Measurements from ENCODE around the gene ARHGEF16. TPM values are rescaled to one million over a fixed set of nuclear protein-coding genes. Genes with fewer than 3 reads are reported as not detected.

The ARHGEF16 gene
- total RNA-seq, 1 experiment from 2014 or later, result 10.1 TPM

DNA sequence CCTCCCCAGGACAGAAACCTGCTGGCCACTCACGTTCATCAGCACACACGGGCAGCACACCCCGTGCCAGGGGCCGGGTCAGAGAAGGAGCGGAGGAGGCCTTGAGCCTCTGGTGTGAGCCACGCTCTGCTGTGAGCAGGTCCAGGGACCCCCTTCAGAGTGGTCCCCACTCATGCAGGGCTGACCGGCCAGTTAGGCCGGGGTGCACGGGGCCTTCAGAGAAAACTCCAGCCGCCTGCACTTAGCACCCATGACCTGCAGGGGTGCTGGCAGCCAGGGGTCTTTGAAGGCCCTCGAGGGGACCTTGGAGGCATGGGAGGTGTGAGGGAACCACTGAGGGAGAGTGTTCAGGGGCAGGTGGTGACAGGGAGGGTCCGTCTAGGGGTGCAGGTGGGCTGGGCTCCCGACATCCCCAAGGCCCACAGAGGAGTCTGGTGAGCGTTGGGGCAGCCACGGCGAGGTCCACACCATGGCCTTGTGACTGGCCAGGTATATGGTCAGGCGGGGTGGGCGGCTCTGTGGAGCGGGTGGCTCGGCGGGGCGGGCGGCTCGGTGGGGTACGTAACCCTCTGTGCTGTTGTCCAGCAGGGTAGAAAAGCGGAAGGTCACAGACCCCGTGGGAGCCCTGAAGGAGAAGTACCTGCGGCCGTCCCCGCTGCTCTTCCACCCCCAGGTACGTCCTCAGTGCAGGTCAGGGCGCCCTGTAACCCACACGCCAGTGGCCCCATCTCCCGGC, 40.3 kb upstream of the ARHGEF16 start:
- intact Hi-C loops (cut with micrococcal nuclease; ENCODE audit: unreplicated experiment), result no loop called here
- BruUV-seq (replicated peaks), result no TSS peak
- Histone ChIP-seq H3K36me3 (ENCODE audit: control insufficient read depth, insufficient read depth, low read length) (no peaks in the 10 kb centered on the region), H3K4me3 (ENCODE audit: low read depth in 2 of 2, low read length in 2 of 2) (no peak overlapping the region), H3K9me3 (ENCODE audit: control insufficient read depth, insufficient read depth, low read depth, low read length) (no peaks in the 10 kb centered on the region), H3K27ac (ENCODE audit: low read length) (no peak overlapping the region), H3K4me1 (ENCODE audit: control insufficient read depth, insufficient read depth, low read length) (no peaks in the 10 kb centered on the region), H3K27me3 (ENCODE audit: control insufficient read depth, insufficient read depth, low read length) (no peaks in the 10 kb centered on the region)
- ATAC-seq (no peak), DNase-seq (ENCODE audit: low read depth, low spot score) (no peak)
- in situ Hi-C loops (cut with HindIII; ENCODE audit: low pct_unique_long_range_greater_than_20kb, low sequenced_read_pairs), result no loop called here
- CTCF ChIA-PET, result no interaction called here
- POLR2A ChIA-PET, result no interaction called here
- no peak for TF ChIP-seq TCF7L2 (IDR thresholded peaks at IDR 0.05; ENCODE audit: low read depth, low read length)
- TF ChIP-seq, protein P1, sequence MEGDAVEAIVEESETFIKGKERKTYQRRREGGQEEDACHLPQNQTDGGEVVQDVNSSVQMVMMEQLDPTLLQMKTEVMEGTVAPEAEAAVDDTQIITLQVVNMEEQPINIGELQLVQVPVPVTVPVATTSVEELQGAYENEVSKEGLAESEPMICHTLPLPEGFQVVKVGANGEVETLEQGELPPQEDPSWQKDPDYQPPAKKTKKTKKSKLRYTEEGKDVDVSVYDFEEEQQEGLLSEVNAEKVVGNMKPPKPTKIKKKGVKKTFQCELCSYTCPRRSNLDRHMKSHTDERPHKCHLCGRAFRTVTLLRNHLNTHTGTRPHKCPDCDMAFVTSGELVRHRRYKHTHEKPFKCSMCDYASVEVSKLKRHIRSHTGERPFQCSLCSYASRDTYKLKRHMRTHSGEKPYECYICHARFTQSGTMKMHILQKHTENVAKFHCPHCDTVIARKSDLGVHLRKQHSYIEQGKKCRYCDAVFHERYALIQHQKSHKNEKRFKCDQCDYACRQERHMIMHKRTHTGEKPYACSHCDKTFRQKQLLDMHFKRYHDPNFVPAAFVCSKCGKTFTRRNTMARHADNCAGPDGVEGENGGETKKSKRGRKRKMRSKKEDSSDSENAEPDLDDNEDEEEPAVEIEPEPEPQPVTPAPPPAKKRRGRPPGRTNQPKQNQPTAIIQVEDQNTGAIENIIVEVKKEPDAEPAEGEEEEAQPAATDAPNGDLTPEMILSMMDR (IDR thresholded peaks at IDR 0.05), result 0 out of 2 replicates have a peak, but pooled peaks have one; percentile 4
- TF ChIP-seq POLR2AphosphoS5 (IDR thresholded peaks at IDR 0.05; ENCODE audit: low read depth, low read length), result no peak
- TF ChIP-seq, protein P2, sequence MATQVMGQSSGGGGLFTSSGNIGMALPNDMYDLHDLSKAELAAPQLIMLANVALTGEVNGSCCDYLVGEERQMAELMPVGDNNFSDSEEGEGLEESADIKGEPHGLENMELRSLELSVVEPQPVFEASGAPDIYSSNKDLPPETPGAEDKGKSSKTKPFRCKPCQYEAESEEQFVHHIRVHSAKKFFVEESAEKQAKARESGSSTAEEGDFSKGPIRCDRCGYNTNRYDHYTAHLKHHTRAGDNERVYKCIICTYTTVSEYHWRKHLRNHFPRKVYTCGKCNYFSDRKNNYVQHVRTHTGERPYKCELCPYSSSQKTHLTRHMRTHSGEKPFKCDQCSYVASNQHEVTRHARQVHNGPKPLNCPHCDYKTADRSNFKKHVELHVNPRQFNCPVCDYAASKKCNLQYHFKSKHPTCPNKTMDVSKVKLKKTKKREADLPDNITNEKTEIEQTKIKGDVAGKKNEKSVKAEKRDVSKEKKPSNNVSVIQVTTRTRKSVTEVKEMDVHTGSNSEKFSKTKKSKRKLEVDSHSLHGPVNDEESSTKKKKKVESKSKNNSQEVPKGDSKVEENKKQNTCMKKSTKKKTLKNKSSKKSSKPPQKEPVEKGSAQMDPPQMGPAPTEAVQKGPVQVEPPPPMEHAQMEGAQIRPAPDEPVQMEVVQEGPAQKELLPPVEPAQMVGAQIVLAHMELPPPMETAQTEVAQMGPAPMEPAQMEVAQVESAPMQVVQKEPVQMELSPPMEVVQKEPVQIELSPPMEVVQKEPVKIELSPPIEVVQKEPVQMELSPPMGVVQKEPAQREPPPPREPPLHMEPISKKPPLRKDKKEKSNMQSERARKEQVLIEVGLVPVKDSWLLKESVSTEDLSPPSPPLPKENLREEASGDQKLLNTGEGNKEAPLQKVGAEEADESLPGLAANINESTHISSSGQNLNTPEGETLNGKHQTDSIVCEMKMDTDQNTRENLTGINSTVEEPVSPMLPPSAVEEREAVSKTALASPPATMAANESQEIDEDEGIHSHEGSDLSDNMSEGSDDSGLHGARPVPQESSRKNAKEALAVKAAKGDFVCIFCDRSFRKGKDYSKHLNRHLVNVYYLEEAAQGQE (IDR thresholded peaks at IDR 0.05; ENCODE audit: insufficient read depth in 1 of 2, low read depth in 2 of 2, low read length in 1 of 2), result no peak
- no peak for TF ChIP-seq SIN3A (IDR thresholded peaks at IDR 0.05; ENCODE audit: borderline replicate concordance, insufficient read depth, low read depth, low read length)

DNA sequence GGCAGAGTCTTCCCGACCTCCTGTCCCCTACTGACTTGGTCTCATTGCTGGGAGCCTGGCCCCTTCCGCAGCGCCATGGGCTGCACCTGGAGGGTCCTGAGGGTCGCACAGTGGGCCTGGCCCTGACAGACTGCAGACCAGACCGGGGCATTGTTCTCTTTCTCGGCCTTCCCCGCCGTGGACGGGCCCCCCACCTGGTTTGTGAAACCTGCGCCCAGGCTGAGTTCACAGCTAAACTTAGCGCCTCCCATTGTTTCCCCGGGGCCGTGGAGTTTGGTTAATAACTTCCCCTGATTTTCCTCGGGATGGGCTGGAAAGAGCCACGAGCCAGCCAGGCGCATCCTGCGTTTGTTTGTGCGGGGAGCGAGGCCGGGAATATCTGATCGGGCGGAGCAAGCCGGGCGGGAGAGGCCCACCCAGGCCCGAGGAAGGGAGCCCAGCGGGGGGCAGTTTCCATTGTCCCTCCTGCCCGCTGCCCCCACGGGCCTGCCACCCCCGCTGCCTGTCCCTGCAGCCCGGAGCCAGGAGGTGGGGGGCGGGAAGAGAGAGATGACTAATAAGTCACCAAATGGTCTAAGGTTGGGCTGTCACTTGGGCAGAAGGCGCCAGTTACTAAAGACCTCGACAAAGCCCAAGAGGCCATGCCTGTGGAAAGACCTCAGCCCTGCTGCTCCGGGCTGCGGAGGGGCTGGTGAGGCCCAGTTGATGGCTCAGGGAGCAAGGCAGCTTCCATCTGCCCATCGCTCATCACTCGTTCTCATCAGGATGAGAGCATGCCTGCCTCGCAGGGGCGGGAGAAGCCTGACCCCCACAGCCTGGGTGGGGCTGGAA, 39.0 kb upstream of the ARHGEF16 start:
- in situ Hi-C loops (cut with HindIII; ENCODE audit: low pct_unique_long_range_greater_than_20kb, low sequenced_read_pairs) (no loop called here), intact Hi-C loops (cut with micrococcal nuclease; ENCODE audit: unreplicated experiment) (no loop called here)
- H3K27ac ChIP-seq (ENCODE audit: low read length), result no peak overlapping the region
- TF ChIP-seq, protein P1 (IDR thresholded peaks at IDR 0.05), result no peak
- no peak for TF ChIP-seq POLR2AphosphoS5 (IDR thresholded peaks at IDR 0.05; ENCODE audit: low read depth, low read length)
- no peak for TF ChIP-seq SIN3A (IDR thresholded peaks at IDR 0.05; ENCODE audit: borderline replicate concordance, insufficient read depth, low read depth, low read length)
- TF ChIP-seq TCF7L2 (IDR thresholded peaks at IDR 0.05; ENCODE audit: low read depth, low read length), result no peak
- TF ChIP-seq, protein P2 (IDR thresholded peaks at IDR 0.05; ENCODE audit: insufficient read depth in 1 of 2, low read depth in 2 of 2, low read length in 1 of 2), result no peak
- ChIA-PET POLR2A (no interaction called here), CTCF (no interaction called here)
- no peaks in the 10 kb centered on the region for H3K9me3 ChIP-seq (ENCODE audit: control insufficient read depth, insufficient read depth, low read depth, low read length)
- DNase-seq (ENCODE audit: low read depth, low spot score) (no peak), ATAC-seq (no peak)
- H3K36me3 ChIP-seq (ENCODE audit: control insufficient read depth, insufficient read depth, low read length), result no peaks in the 10 kb centered on the region
- H3K4me3 ChIP-seq (ENCODE audit: low read depth in 2 of 2, low read length in 2 of 2), result no peak overlapping the region
- no peaks in the 10 kb centered on the region for H3K27me3 ChIP-seq (ENCODE audit: control insufficient read depth, insufficient read depth, low read length)
- no TSS peak for BruUV-seq (replicated peaks)
- no peaks in the 10 kb centered on the region for H3K4me1 ChIP-seq (ENCODE audit: control insufficient read depth, insufficient read depth, low read length)
